Measurements from ENCODE around the gene ABCA3.

GRCh38 chr16:2275476-2276367 lies 64.8 kb downstream of the ABCA3 start:
- TF ChIP-seq EZH2 (IDR thresholded peaks at IDR 0.05; ENCODE audit: low read depth, unreplicated experiment): no peak
- no peak for TF ChIP-seq CTCF (conservative IDR thresholded peaks at IDR 0.05; ENCODE audit: low read depth in 2 of 2)
- TF ChIP-seq POLR2AphosphoS5 (IDR thresholded peaks at IDR 0.05; ENCODE audit: low read depth): no peak
- no peak for TF ChIP-seq ETS1 (IDR thresholded peaks at IDR 0.05)
- TF ChIP-seq REST (IDR thresholded peaks at IDR 0.05; ENCODE audit: unreplicated experiment): no peak
- TF ChIP-seq EZH2phosphoT487 (IDR thresholded peaks at IDR 0.05; ENCODE audit: unreplicated experiment): no peak
- TF ChIP-seq ZNF114 (CRISPR knock-in tag; IDR thresholded peaks at IDR 0.05): no peak
- no peak for TF ChIP-seq CREB1 (CRISPR knock-in tag; IDR thresholded peaks at IDR 0.05; ENCODE audit: low read depth)
